Fibroblast of pulmonary artery (primary cell): Measurements from ENCODE around the gene IKZF1.

Experiments used
- DNase-seq: peaks from one replicate; pipeline ENCODE4 v3.0.0-alpha.2; 2010; ENCODE audit warnings: low read depth
- H3K4me3 ChIP-seq: replicated peaks from 2 replicates; pipeline ENCODE4 v1.5.1; 2011; ENCODE audit warnings: low read depth, mild to moderate bottlenecking, control low read depth, low read length, moderate library complexity
- CTCF ChIP-seq: IDR thresholded peaks from 2 replicates; pipeline ENCODE4 v1.5.1; 2011; ENCODE audit warnings: mild to moderate bottlenecking, control low read depth, low read length, inconsistent platforms; ENCODE audit errors: missing control alignments

The IKZF1 gene

GRCh38 chr7:50397320-50397970 lies 92.9 kb downstream of the IKZF1 start:
- no peak for DNase-seq
- H3K4me3 ChIP-seq = no peak overlapping the region
- no peak for TF ChIP-seq CTCF

GRCh38 chr7:50397971-50398324 lies 93.4 kb downstream of the IKZF1 start:
- no peak for DNase-seq
- TF ChIP-seq CTCF = no peak
- no peak overlapping the region for H3K4me3 ChIP-seq

- DNase-seq = no peak
- TF ChIP-seq CTCF = no peak
Measured at GRCh38 chr7:50399206-50399605, 94.7 kb downstream of the IKZF1 start.

DNA sequence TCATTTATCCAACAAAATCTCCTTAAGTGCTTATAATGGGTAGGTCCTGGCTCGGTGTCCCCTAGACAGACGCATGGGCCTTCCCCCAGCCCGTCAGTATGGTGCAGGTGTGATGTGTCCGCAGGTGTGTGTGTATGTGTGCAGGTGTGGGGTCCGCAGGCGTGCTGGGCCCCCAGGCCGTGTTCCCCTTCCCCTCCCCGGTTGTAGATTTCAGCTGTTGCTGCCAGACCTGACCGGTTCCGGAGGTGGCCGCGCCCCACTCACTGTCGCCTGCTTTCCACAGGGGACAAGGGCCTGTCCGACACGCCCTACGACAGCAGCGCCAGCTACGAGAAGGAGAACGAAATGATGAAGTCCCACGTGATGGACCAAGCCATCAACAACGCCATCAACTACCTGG lies 95.1 kb downstream of the IKZF1 start:
- DNase-seq = no peak
- no peak overlapping the region for H3K4me3 ChIP-seq
- no peak for TF ChIP-seq CTCF

More at GRCh38 chr7:50399206-50399605, 94.7 kb downstream of the IKZF1 start:
- H3K4me3 ChIP-seq = no peak overlapping the region

DNA sequence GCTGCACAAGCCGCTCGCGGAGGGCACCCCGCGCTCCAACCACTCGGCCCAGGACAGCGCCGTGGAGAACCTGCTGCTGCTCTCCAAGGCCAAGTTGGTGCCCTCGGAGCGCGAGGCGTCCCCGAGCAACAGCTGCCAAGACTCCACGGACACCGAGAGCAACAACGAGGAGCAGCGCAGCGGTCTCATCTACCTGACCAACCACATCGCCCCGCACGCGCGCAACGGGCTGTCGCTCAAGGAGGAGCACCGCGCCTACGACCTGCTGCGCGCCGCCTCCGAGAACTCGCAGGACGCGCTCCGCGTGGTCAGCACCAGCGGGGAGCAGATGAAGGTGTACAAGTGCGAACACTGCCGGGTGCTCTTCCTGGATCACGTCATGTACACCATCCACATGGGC lies 95.6 kb downstream of the IKZF1 start:
- TF ChIP-seq CTCF = no peak
- no peak overlapping the region for H3K4me3 ChIP-seq
- DNase-seq = no peak

DNA sequence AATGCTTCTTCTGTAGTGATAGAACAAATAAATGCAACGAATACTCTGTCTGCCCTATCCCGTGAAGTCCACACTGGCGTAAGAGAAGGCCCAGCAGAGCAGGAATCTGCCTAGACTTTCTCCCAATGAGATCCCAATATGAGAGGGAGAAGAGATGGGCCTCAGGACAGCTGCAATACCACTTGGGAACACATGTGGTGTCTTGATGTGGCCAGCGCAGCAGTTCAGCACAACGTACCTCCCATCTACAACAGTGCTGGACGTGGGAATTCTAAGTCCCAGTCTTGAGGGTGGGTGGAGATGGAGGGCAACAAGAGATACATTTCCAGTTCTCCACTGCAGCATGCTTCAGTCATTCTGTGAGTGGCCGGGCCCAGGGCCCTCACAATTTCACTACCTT lies 99.9 kb downstream of the IKZF1 start:
- no peak overlapping the region for H3K4me3 ChIP-seq
- DNase-seq = no peak
- TF ChIP-seq CTCF = no peak

DNA sequence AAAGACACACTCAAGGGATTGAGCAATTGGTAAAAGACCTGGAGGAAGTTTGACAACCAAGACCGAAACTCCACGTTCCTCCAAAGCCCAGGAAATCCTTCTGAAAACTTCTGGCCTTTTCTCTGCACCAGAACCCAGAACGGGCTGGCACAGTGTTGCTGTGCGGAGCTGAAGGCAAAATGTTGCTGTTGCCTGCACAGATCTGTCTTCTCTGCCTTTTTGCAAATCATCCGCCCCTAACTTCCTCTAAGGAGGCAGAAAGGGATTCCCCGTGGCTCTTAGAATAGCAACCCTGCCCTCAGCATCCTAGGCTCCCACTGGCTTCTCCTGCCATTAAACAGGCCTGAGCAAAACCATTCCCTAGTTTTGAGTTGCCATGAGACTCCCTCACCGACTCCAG lies 100.7 kb downstream of the IKZF1 start:
- no peak for TF ChIP-seq CTCF
- DNase-seq = no peak
- no peak overlapping the region for H3K4me3 ChIP-seq
